ENCODE measurements around the gene SEPTIN7.

SEPTIN7 gene

DNA sequence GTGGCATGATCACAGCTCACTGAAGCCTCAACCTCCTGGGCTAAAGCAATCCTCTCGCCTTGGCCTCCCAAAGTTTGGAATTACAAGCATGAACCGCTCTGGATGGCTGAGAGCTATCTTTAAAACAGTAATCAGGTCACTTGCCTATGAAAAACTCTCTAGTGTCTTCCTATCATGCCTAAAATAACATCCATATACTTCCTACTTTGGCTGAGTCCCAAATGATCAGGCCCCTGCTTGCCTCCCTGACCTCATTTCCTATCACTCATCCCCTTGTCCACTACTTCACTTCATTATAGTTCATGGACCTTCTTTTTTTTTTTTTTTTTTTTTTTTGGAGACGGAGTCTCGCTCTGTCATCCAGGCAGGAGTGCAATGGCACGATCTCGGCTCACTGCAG, 28.0 kb downstream of the SEPTIN7 start:
- no peak for DNase-seq (ENCODE audit: extremely low read depth in 1 of 2, low read depth in 1 of 2)

DNA sequence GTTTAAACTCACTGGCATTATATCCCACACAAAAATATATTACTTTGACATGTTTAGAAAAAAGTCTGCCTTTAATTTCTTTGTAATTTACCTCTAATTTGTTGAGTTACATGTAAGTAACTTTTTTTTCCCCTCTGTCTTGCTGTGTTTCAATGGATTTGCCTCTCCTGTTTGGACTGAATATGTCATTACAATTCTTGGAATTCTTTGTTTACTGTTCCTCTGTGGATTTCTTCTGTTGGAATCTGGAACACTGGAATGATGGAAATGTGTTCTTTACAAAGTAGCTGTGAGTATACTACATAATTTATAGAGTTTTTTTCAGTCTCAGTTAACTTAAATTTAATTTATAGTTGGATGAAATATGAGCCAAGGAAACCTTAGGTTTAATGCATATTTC, 30.4 kb downstream of the SEPTIN7 start:
- no peak for DNase-seq (ENCODE audit: extremely low read depth in 1 of 2, low read depth in 1 of 2)

DNA sequence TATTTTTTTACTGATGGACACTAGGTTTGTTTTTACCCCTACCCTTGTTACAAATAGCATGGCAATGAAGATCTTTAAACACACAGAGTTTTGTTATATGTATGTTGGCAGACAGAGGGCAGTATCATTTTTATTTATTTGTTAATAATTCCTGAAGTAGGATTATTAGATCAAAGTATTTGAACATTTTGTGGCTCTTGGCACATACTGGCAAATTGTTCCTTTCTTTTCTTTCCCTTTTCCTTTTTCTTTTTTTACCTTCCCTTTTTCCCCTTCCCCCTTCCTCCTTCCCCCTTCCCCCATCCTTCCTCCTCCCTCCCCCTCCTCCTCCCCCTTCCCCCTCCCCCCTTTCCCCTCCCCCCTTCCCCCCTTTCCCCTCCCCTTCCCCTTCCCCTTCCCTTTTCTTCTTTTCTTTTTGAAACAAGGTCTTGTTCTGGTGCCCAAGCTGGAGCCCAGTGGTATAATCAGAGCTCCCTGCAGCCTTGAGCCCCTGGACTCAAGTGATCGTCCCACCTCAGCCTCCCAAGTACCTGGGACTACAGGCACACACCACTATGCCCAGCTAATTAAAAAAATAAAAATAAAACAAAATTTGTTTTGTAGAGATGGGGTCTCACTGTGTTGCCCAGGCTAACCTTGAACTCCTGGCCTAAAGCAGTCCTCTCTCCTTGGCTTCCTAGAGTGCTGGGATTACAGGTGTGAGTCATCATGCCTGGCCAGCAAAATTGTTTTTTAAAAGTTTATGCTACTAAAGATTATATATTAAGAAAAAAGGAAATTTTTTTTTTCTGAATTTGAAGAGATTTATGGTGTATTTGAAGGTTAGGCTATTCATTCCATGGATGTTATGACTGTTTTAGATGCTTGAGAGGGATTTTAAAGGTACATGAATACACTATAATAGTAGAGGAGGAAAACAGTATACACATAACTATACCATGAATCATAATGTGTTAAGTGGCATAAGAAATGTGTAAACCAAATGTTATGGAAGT, 39.3 kb downstream of the SEPTIN7 start:
- DNase-seq (ENCODE audit: extremely low read depth in 1 of 2, low read depth in 1 of 2): no peak

DNA sequence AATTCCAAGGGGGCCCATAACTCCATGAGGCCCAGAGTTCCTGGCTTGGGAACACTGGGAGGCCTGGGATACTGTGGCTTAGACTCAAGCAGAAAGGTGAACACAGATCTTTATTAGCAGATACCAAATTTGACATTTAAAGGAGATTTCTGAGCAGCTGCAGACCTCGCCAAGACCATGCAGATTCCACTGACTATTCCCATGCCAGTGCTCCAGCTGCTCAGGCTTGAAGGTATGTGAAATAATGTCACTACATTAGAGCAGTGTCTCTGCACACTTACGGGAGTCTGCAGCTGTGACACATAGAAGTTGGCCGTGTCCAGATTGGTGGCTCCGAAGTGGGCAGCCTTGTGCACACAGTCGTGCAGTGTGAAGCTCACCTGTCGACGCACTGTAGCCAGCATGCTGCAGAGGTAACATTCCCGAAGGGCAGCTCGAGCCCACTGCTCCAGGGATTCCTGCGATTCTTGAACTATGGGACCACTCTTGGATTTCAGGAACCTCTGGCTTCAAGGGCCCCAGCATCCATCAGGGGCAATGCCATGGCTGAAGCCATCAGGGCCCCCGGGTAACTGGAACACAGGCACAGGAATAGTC, 46.1 kb downstream of the SEPTIN7 start:
- no peak for DNase-seq (ENCODE audit: extremely low read depth in 1 of 2, low read depth in 1 of 2)

DNA sequence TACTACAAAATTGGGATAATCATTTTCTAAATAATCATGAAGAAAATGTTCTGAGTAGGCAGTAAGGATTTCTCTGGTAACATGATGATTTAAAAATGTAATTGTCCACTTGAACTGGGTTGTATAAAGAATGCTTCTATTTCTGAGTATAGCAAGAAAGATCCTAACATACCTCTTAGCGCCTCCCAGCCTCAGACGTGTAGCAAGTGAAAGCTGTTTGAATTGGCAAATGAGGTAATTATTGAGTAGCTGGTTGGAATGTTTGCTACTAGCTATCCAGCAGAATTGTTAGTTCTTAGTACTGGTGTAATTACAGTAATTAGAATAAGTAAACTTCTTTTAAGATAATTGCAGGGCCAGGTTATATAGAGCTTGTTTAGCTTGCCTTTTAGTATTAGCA, 47.9 kb downstream of the SEPTIN7 start:
- DNase-seq (ENCODE audit: extremely low read depth in 1 of 2, low read depth in 1 of 2): no peak

DNA sequence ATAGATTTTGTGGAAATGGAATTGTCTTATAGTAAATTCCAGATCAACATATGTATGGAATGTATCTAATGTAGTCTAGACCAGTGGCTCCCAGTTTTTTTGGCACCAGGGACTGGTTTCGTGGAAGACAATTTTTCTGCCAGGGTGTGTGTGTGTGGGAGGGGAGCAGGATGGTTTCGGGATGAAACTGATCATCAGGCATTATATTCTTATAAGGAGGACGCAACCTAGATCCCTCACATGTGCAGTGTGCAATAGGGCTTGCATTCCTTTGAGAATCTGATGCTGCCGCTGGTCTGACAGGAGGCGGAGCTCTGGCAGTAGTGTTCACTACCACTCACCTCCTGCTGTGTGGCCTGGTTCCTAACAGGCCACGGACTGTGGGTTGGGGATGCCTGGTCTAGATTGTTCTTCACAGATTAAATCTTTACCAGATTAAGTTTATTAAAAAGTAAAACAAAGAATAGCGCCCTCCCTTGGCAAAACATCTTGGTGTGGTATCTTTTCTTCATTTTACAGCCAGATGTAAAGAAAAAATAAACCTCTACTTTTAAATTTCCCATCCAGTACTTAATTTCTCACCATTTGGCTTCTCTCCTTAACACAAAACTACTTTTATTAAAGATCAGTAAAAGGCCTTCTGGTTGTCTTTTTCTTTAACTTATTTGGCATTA, 48.4 kb downstream of the SEPTIN7 start:
- DNase-seq (ENCODE audit: extremely low read depth in 1 of 2, low read depth in 1 of 2): no peak

DNA sequence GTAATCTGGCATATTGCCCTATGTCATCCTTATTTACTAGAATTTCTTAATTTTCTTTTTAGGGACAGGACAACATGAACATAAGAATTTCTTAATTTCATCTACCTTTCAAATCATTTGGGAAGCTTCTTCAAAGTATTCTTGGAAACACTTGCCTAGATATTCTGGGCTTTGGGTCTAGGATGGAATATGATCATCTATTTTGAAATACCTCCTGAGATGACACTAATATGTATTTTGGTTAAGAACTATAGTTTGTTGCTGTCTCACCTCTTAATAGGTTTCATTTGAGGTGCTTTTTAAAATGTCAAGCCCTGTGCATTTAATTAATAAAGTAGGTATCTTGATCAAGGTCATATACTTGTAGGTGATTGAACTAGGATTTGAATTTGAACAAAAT, 49.1 kb downstream of the SEPTIN7 start:
- no peak for DNase-seq (ENCODE audit: extremely low read depth in 1 of 2, low read depth in 1 of 2)
